Fibroblast of mammary gland (primary cell): ENCODE results near the gene SIRPD.
A peak's percentile ranks its signal among the peaks of the same experiment; 100 is the strongest.

Source experiments
- DNase-seq: peaks from one replicate; pipeline ENCODE4 v3.0.0-alpha.2; 2010; ENCODE audit warnings: low read depth
- H3K4me3 ChIP-seq: 2 replicates; pipeline ENCODE4 v1.5.1; 2011; ENCODE audit warnings: low read depth, mild to moderate bottlenecking, low read length, moderate library complexity; ENCODE audit not compliant: control insufficient read depth
- CTCF ChIP-seq: conservative IDR thresholded peaks from 2 replicates; pipeline ENCODE4 v1.5.1; 2011; ENCODE audit warnings: low read depth, low read length, inconsistent platforms; ENCODE audit not compliant: control insufficient read depth, insufficient read depth

Gene SIRPD

GRCh38 chr20:1528811-1529210, 28.7 kb downstream of the SIRPD start:
- no peak for TF ChIP-seq CTCF
- DNase-seq = peak; percentile 36
- H3K4me3 ChIP-seq = no peak overlapping the region

- no peak for DNase-seq
- no peak overlapping the region for H3K4me3 ChIP-seq
- TF ChIP-seq CTCF = no peak
Measured at GRCh38 chr20:1527923-1528322, 29.6 kb downstream of the SIRPD start.

- no peak for TF ChIP-seq CTCF
- H3K4me3 ChIP-seq = no peak overlapping the region
- no peak for DNase-seq
Measured at GRCh38 chr20:1526896-1527295, 30.6 kb downstream of the SIRPD start.

- TF ChIP-seq CTCF = no peak
- DNase-seq = no peak
- no peak overlapping the region for H3K4me3 ChIP-seq
Measured at GRCh38 chr20:1526310-1526709, 31.2 kb downstream of the SIRPD start.

- TF ChIP-seq CTCF = no peak
- no peak for DNase-seq
- H3K4me3 ChIP-seq = no peak overlapping the region
Measured at GRCh38 chr20:1524004-1524403, 33.5 kb downstream of the SIRPD start.

- no peak for DNase-seq
- H3K4me3 ChIP-seq = no peak overlapping the region
- no peak for TF ChIP-seq CTCF
Measured at GRCh38 chr20:1517010-1517409, 40.5 kb downstream of the SIRPD start.

- no peak for DNase-seq
- no peak overlapping the region for H3K4me3 ChIP-seq
- TF ChIP-seq CTCF = no peak
Measured at GRCh38 chr20:1513801-1514200, 43.7 kb downstream of the SIRPD start.
